Common myeloid progenitor, CD34-positive (primary cell): ENCODE measurements around the gene ZKSCAN4.

Experiments used
- CTCF ChIA-PET: fragments of 350-600 bp; sonication (Branson Sonifier 250); formaldehyde crosslinking; loops from one replicate; lab custom pipeline; 2021; ENCODE audit warnings: antibody characterized with exemption; lab: Charles Lee
- POLR2A ChIA-PET: fragments of 350-600 bp; sonication (Branson Sonifier 250); formaldehyde crosslinking; loops from one replicate; lab custom pipeline; 2021; ENCODE audit warnings: antibody characterized with exemption; lab: Charles Lee
- DNase-seq, 3 donors: peaks; one replicate each; pipeline versions ENCODE4 v3.0.0 to v3.0.0-alpha.2; 2013
- H3K27ac ChIP-seq, 2 experiments: 1 replicate in 1 of 2; 2 replicates in 1 of 2; pipeline ENCODE4 v1.7.0; 2013; ENCODE audit warnings: inconsistent platforms in 2 of 2, low read length in 2 of 2, mild to moderate bottlenecking in 2 of 2, low read depth in 1 of 2, moderate library complexity in 1 of 2; ENCODE audit not compliant: severe bottlenecking in 2 of 2, insufficient read depth in 1 of 2, poor library complexity in 1 of 2
- H3K27me3 ChIP-seq, 5 experiments: replicated peaks in 2 of 5; 1 replicate in 3 of 5; 2 replicates in 2 of 5; pipeline versions ENCODE4 v1.6.1 to v1.7.0; 2013; ENCODE audit warnings: low read length in 4 of 5, mild to moderate bottlenecking in 2 of 5, moderate library complexity in 2 of 5, inconsistent platforms in 1 of 5; ENCODE audit not compliant: insufficient read depth in 5 of 5, control insufficient read depth in 4 of 5
- H3K36me3 ChIP-seq, 4 experiments: 1 replicate in 2 of 4; 2 replicates in 2 of 4; pipeline versions ENCODE4 v1.6.1 to v1.7.0; 2013; ENCODE audit warnings: low read length in 3 of 4, control low read depth in 1 of 4, mild to moderate bottlenecking in 1 of 4; ENCODE audit not compliant: control insufficient read depth in 4 of 4, insufficient read depth in 4 of 4
- H3K4me1 ChIP-seq, 4 experiments: 1 replicate in 3 of 4; 2 replicates in 1 of 4; pipeline versions ENCODE4 v1.6.1 to v1.7.1; 2013; ENCODE audit warnings: low read length in 3 of 4, mild to moderate bottlenecking in 3 of 4, control low read depth in 1 of 4, inconsistent platforms in 1 of 4, moderate library complexity in 1 of 4; ENCODE audit not compliant: control insufficient read depth in 4 of 4, insufficient read depth in 4 of 4; ENCODE audit errors: control extremely low read depth in 1 of 4
- H3K4me3 ChIP-seq, 7 experiments: 1 replicate in 4 of 7; 2 replicates in 3 of 7; pipeline versions ENCODE4 v1.5.1 to v1.7.0; 2013; ENCODE audit warnings: mild to moderate bottlenecking in 7 of 7, low read length in 6 of 7, moderate library complexity in 6 of 7, inconsistent platforms in 2 of 7, low read depth in 2 of 7, control low read depth in 1 of 7; ENCODE audit not compliant: insufficient read depth in 4 of 7, control insufficient read depth in 1 of 7; ENCODE audit errors: extremely low read depth in 1 of 7
- H3K9me3 ChIP-seq, 5 experiments: 1 replicate in 4 of 5; 2 replicates in 1 of 5; pipeline versions ENCODE4 v1.6.1 to v1.7.1; 2013; ENCODE audit warnings: low read length in 4 of 5, mild to moderate bottlenecking in 2 of 5, inconsistent platforms in 1 of 5, low read depth in 1 of 5, moderate library complexity in 1 of 5; ENCODE audit not compliant: control insufficient read depth in 4 of 5, insufficient read depth in 2 of 5; ENCODE audit errors: control extremely low read depth in 1 of 5
- whole genome bisulfite sequencing: methylation state at CpG from one replicate; pipeline ENCODE4 v1.1.5; 2013; ENCODE audit not compliant: insufficient coverage; 5-methylcytosine and 5-hydroxymethylcytosine counted together

ZKSCAN4 gene

GRCh38 chr6:28235912-28236452, 16.1 kb downstream of the ZKSCAN4 start:
- H3K4me1 ChIP-seq, result peaks cover 0 to 8% (median 2%) of the 10 kb centered on the region in 4 experiments
- ChIA-PET CTCF (no interaction called here), POLR2A (no interaction called here)
- H3K9me3 ChIP-seq, result peaks cover 0 to 11% (median 0%) of the 10 kb centered on the region in 5 experiments
- H3K36me3 ChIP-seq, result peaks cover 9 to 42% (median 34%) of the 10 kb centered on the region in 4 experiments
- 100% methylated on average over 2 of the region's 3 CpGs for WGBS
- no peak overlapping the region for H3K4me3 ChIP-seq
- no peak for DNase-seq
- H3K27me3 ChIP-seq, result no peaks in the 10 kb centered on the region
- H3K27ac ChIP-seq, result no peak overlapping the region

- H3K36me3 ChIP-seq, result peaks cover 9 to 66% (median 55%) of the 10 kb centered on the region in 4 experiments
- POLR2A ChIA-PET, result no interaction called here
Observed at GRCh38 chr6:28232785-28233184, 19.3 kb downstream of the ZKSCAN4 start.

GRCh38 chr6:28226460-28226859, 25.6 kb downstream of the ZKSCAN4 start:
- peaks cover 0 to 4% (median 0%) of the 10 kb centered on the region in 5 experiments for H3K27me3 ChIP-seq
- no peak overlapping the region for H3K27ac ChIP-seq
- 100% methylated on average over 1 of the region's 2 CpGs for WGBS
- H3K4me1 ChIP-seq, result peaks cover 16 to 36% (median 25%) of the 10 kb centered on the region in 4 experiments
- POLR2A ChIA-PET, result interaction anchor here (1.0 kb wide), 1 partner anchor 65 kb away, joined by 5 read pairs; no protein-coding TSS in a partner anchor
- no peak for DNase-seq
- peaks cover 9 to 42% (median 32%) of the 10 kb centered on the region in 4 experiments for H3K36me3 ChIP-seq
- CTCF ChIA-PET, result interaction anchor here (1.5 to 1.6 kb wide), 3 partner anchors 21 to 157 kb away, joined by 3 read pairs; partner anchors contain the start of gene PGBD1
- no peaks in the 10 kb centered on the region for H3K9me3 ChIP-seq
- peak overlapping the region in 3 of 7 experiments; percentile 87 to 93 (median 91) for H3K4me3 ChIP-seq

More at GRCh38 chr6:28232785-28233184, 19.3 kb downstream of the ZKSCAN4 start:
- WGBS, result 96% methylated on average over 9 of the region's 11 CpGs
- DNase-seq, result no peak
- Histone ChIP-seq H3K27ac (no peak overlapping the region), H3K4me1 (peaks cover 0 to 12% (median 6%) of the 10 kb centered on the region in 4 experiments), H3K9me3 (peaks cover 0 to 11% (median 0%) of the 10 kb centered on the region in 5 experiments), H3K4me3 (no peak overlapping the region), H3K27me3 (no peaks in the 10 kb centered on the region)
- CTCF ChIA-PET, result interaction anchor here (1.1 kb wide), 1 partner anchor 14 kb away, joined by 4 read pairs; no protein-coding TSS in a partner anchor

GRCh38 chr6:28225056-28225834, 26.8 kb downstream of the ZKSCAN4 start, which contains the start of gene ZSCAN9:
Gene ZSCAN9 (plus strand): TSS chr6:28225275. CDS start chr6:28227085, 1,810 bp downstream.
- Histone ChIP-seq H3K4me3 (peak within 1 kb of the TSS; percentile 79 to 98 (median 91)), H3K4me1 (peaks cover 16 to 42% (median 29%) of the 10 kb centered on the region in 4 experiments), H3K27ac (peak within 1 kb of the TSS; percentile 51 to 87), H3K36me3 (peaks cover 6 to 31% (median 24%) of the 10 kb centered on the region in 4 experiments), H3K27me3 (peaks cover 0 to 4% (median 0%) of the 10 kb centered on the region in 5 experiments), H3K9me3 (no peaks in the 10 kb centered on the region)
- ChIA-PET POLR2A (no interaction called here), CTCF (no interaction called here)
- DNase-seq, result peak; percentile 56 to 64 (median 63)
- WGBS, result 0% methylated on average over 34 of the region's 45 CpGs

- Histone ChIP-seq H3K9me3 (no peaks in the 10 kb centered on the region), H3K27me3 (peaks cover 0 to 4% (median 0%) of the 10 kb centered on the region in 5 experiments), H3K27ac (peak overlapping the region; percentile 51 to 87), H3K4me1 (peaks cover 16 to 42% (median 30%) of the 10 kb centered on the region in 4 experiments), H3K4me3 (peak overlapping the region; percentile 79 to 98 (median 91)), H3K36me3 (peaks cover 6 to 24% (median 19%) of the 10 kb centered on the region in 4 experiments)
- DNase-seq, result no peak
- whole genome bisulfite sequencing, result 33% methylated on average over 5 of the region's 9 CpGs
- POLR2A ChIA-PET, result no interaction called here
- CTCF ChIA-PET, result interaction anchor here (0.9 kb wide), 1 partner anchor 83 kb away, joined by 3 read pairs; the partner anchor contains the start of gene ZKSCAN8
Observed at GRCh38 chr6:28224131-28225055, 27.7 kb downstream of the ZKSCAN4 start.
